Choroid plexus epithelial cell (primary cell): ENCODE measurements around the gene PPM1D.
A peak's percentile ranks its signal among the peaks of the same experiment; 100 is the strongest.

ENCODE experiments used
- DNase-seq: peaks from one replicate; pipeline ENCODE4 v3.0.0-alpha.2; 2010; ENCODE audit warnings: low read depth
- H3K4me3 ChIP-seq: 2 replicates; pipeline ENCODE4 v1.5.1; 2011; ENCODE audit warnings: low read depth, mild to moderate bottlenecking, control low read depth, low read length, moderate library complexity
- TF ChIP-seq, protein P1 (sequence below): conservative IDR thresholded peaks from 2 replicates; pipeline ENCODE4 v1.5.1; 2011; ENCODE audit warnings: low read depth, mild to moderate bottlenecking, control low read depth, inconsistent platforms, low read length, moderate library complexity

PPM1D gene

DNA sequence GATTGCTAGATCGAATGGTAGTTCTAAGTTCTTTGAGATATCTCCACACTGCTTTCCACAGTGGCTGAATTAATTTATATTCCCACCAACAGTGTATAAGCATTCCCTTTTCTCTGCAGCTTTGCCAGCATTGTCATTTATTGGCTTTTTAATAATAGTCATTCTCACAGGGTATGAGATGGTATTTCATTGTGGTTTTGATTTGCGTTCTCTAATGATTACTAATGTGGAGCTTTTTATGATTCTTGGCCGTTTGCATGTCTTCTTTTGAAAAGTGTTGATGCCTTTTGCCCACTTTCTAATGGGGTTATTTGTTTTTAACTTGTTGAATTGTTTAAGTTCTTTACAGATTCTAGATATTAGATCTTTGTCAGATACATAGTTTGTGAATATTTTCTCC lies 41.1 kb downstream of the PPM1D start:
- H3K4me3 ChIP-seq, result no peak overlapping the region
- DNase-seq, result no peak
- TF ChIP-seq, protein P1, sequence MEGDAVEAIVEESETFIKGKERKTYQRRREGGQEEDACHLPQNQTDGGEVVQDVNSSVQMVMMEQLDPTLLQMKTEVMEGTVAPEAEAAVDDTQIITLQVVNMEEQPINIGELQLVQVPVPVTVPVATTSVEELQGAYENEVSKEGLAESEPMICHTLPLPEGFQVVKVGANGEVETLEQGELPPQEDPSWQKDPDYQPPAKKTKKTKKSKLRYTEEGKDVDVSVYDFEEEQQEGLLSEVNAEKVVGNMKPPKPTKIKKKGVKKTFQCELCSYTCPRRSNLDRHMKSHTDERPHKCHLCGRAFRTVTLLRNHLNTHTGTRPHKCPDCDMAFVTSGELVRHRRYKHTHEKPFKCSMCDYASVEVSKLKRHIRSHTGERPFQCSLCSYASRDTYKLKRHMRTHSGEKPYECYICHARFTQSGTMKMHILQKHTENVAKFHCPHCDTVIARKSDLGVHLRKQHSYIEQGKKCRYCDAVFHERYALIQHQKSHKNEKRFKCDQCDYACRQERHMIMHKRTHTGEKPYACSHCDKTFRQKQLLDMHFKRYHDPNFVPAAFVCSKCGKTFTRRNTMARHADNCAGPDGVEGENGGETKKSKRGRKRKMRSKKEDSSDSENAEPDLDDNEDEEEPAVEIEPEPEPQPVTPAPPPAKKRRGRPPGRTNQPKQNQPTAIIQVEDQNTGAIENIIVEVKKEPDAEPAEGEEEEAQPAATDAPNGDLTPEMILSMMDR, result no peak

DNA sequence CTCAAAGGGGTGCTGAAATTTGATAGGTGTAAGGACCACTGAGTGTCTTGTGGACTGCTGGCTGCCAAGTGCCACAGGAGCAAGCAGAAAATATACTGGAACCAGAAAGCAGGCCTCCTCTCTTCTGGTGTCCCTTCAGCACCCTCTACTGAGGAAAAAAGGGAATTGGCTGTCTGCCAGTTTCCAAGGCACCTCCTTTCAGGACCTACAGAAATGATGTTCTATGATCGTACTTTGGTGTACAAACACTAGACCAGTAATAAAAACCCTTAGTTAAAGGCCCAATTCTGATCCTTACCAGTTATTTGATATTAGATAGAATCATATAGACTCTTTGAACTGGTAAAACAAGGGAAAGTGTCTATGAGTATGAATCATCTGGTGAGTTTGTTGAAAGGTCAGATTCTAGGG lies 41.8 kb downstream of the PPM1D start:
- DNase-seq, result peak; percentile 94
- TF ChIP-seq, protein P1, result peak; percentile 74
- H3K4me3 ChIP-seq, result no peak overlapping the region

DNA sequence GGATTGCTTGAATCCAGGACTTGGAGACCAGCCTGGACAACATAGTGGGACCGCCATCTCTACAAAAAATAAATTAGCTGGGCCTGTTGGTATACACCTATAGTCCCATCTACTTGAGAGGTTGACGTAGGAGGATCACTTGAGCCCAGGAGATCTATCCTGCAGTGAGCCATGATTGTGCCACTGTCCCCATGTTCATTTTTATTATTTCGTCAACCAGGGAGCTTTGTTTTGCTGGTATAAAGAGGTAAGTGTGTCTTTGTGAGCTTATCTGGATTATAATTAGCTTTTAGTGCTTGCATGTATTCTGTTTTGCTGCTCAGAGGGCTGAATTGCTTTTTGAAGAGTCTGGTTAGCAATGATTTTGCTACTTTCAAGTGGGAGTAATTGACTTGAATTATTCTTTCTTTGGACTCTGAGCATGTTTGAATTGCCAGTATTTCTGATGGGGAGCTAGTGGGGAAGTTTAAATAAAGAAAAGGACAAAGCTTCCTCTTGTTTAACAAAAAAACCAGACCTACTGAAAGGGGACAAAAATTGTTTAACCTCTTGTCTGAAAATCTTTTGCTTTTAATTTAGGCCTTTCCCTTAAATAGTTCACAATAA lies 46.0 kb downstream of the PPM1D start:
- no peak for DNase-seq
- no peak overlapping the region for H3K4me3 ChIP-seq
- TF ChIP-seq, protein P1, result no peak

DNA sequence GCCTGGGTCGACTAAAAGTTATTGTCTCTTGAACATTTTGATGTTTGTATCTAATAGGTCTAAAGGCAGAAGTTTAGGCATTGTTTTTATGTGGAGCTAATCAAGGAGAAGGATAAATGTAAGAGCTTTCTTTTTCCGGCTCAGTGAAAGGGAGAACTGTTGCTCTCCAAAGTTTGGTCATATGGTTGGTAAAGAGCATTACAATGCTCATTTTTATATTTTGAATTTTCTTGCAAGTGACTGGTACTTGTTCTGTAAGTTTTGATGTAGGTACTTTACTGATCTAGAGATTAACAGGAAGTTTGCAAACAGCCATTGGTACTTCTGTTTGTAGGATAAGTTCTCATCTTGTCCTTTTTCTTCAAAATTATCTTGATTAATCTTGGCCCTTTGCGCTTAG lies 46.7 kb downstream of the PPM1D start:
- DNase-seq, result no peak
- H3K4me3 ChIP-seq, result no peak overlapping the region
- TF ChIP-seq, protein P1, result no peak

DNA sequence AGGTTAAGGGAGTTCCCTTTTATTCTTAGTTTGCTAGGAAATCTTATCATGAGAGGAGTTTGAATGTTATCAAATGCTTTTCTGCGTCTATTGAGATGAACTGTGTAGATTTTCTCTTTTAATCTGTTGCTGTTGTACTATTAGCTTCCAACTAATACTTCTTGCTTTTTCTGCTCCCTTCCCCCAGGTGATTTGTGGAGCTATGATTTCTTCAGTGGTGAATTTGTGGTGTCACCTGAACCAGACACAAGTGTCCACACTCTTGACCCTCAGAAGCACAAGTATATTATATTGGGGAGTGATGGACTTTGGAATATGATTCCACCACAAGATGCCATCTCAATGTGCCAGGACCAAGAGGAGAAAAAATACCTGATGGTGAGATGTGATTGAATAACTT lies 47.7 kb downstream of the PPM1D start:
- TF ChIP-seq, protein P1, result no peak
- DNase-seq, result no peak
- H3K4me3 ChIP-seq, result no peak overlapping the region

DNA sequence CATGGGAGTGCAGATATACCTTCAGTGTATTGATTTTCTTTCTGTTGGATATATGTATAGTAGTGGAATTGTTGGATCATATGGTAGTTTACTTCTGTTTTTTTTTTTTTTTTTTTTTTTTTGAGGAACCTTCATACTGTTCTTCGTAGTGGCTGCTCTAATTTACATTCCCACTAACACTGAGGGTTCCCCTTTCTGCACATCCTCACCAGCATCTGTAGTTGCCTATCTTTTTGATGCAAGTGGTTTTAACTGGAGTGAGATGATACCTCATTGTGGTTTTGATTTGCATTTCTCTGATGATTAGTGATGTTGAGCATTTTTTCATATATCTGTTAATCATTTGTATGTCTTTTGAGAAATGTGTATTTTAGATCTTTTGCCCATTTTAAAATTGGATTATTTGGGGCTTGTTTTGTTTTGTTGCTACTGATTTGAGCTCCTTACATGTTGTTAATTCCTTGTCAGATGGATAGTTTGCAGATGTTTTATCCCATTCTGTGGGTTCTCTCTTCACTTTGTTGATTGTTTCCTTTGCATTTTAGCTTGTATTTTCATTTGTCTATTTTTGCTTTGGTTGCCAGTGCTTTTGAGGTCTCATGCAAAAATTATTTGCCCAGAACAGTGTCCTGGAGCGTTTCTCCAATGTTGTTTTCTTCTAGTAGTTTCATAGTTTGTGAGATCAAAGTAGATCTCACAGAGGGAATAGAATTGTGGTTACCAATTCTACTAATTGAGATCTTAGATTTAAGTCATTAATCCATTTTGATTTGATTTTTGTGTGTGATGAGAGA lies 52.7 kb downstream of the PPM1D start:
- no peak for DNase-seq
- no peak overlapping the region for H3K4me3 ChIP-seq
- TF ChIP-seq, protein P1, result no peak

DNA sequence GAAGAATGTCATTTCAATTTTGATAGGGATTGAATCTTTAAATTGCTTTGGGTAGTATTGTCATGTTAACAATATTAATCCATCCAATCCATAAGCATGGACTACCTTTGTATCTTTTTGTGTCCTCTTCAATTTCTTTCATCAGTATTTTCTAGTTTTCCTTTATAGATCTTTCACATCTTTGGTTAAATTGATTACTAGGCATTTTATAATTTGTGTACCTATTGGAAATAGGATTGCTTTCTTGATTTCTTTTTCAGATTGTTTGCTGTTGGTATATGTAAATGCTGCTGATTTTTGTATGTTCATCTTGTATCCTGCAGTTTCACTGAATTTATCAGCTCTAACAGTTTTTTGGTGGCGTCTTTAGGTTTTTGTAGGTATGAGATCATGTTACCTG lies 53.6 kb downstream of the PPM1D start:
- H3K4me3 ChIP-seq, result no peak overlapping the region
- TF ChIP-seq, protein P1, result no peak
- no peak for DNase-seq
